ENCODE measurements around the gene CCNK.

CCNK gene

GRCh38 chr14:99560403-99560802 is 79.2 kb downstream of the CCNK start:
- Histone ChIP-seq H3K4me3 (ENCODE audit: low read length) (no peak overlapping the region), H3K4me1 (ENCODE audit: control insufficient read depth, insufficient read depth, low read length) (peaks cover 55% of the 10 kb centered on the region), H3K27ac (ENCODE audit: low read depth, low read length) (peak overlapping the region; percentile 81), H3K9ac (ENCODE audit: low read length) (no peak overlapping the region), H3K27me3 (ENCODE audit: control insufficient read depth, insufficient read depth, low read length) (no peaks in the 10 kb centered on the region), H3K36me3 (ENCODE audit: control insufficient read depth, insufficient read depth, low read length) (no peaks in the 10 kb centered on the region)

DNA sequence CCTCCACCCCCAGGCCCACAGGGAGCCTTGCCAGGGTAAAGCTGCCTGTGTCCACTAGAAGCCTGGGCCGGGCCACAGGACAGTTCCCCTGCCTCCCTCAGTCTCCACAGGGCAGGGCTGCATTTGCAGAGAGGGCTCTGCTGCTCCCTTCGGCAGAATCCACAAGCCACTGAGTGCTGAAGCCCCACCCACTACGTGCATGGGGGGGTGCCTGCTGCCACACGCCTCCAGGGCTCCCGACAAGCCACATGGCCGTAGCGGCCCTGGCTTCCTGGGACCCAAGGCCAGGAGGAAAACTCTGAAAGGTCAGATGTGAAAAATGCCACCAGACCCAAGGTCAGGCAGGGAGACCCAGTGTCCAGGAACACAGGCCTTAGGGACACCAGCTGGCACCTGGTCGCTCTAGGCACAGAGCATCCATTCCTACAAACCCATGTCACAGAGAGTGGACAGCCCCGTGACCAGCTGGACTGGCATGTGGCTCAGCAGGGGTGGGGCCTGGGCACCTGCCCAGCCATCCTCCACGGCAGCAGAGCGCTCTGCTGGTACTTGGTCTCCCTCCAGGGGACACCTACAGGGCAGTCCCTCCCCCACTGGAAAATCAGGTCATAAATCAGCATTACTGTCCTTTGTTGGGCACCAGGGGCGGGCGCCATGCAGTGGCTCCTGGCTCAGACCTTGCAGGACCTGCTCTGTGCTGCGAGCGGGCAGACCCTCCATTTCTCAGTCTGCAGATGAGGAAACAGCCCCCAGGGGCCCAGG is 79.9 kb downstream of the CCNK start:
- H3K36me3 ChIP-seq (ENCODE audit: control insufficient read depth, insufficient read depth, low read length), result no peaks in the 10 kb centered on the region

DNA sequence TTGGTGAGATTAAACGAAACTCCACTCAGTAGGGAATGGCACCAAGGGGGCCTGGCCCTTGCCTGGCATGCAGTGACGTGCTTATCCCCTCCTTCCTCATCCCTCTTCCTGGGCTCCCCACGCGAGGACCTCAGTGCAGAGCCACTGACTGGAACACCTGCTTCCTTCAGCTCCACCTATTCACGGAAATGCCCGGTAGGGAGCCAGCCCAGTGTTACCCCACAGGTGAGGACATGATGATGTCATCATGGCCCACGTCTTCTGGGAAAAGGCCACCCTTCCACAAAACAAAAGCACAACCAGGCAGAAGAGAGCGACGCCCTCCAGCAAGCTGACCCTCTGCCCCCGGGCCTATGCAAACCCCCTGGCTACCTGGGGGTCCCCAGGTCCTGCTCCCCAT is 80.7 kb downstream of the CCNK start:
- Histone ChIP-seq H3K27ac (ENCODE audit: low read depth, low read length) (peak overlapping the region; percentile 81), H3K4me3 (ENCODE audit: low read length) (no peak overlapping the region), H3K4me1 (ENCODE audit: control insufficient read depth, insufficient read depth, low read length) (peaks cover 68% of the 10 kb centered on the region), H3K27me3 (ENCODE audit: control insufficient read depth, insufficient read depth, low read length) (no peaks in the 10 kb centered on the region), H3K9ac (ENCODE audit: low read length) (no peak overlapping the region), H3K36me3 (ENCODE audit: control insufficient read depth, insufficient read depth, low read length) (no peaks in the 10 kb centered on the region)

More for the DNA sequence above, 79.9 kb downstream of the CCNK start:
- peaks cover 62% of the 10 kb centered on the region for H3K4me1 ChIP-seq (ENCODE audit: control insufficient read depth, insufficient read depth, low read length)
- H3K4me3 ChIP-seq (ENCODE audit: low read length), result no peak overlapping the region
- H3K27me3 ChIP-seq (ENCODE audit: control insufficient read depth, insufficient read depth, low read length), result no peaks in the 10 kb centered on the region
- H3K9ac ChIP-seq (ENCODE audit: low read length), result no peak overlapping the region
- H3K27ac ChIP-seq (ENCODE audit: low read depth, low read length), result peak overlapping the region; percentile 81

Data from rectal smooth muscle tissue (tissue), 1 donor.